GM21529 (cell line): ENCODE measurements around the gene KCNMB2.
"Not testable (repeated sequence)": the region's sequence is repeated elsewhere in the genome, so short reads cannot be mapped to it uniquely, and the experiment has no call there.

Experiments
- ATAC-seq: cut with Tn5 transposase; IDR thresholded peaks from one replicate; pipeline ENCODE4 v1.9.1; 2021; ENCODE audit not compliant: unreplicated experiment

Gene KCNMB2

DNA sequence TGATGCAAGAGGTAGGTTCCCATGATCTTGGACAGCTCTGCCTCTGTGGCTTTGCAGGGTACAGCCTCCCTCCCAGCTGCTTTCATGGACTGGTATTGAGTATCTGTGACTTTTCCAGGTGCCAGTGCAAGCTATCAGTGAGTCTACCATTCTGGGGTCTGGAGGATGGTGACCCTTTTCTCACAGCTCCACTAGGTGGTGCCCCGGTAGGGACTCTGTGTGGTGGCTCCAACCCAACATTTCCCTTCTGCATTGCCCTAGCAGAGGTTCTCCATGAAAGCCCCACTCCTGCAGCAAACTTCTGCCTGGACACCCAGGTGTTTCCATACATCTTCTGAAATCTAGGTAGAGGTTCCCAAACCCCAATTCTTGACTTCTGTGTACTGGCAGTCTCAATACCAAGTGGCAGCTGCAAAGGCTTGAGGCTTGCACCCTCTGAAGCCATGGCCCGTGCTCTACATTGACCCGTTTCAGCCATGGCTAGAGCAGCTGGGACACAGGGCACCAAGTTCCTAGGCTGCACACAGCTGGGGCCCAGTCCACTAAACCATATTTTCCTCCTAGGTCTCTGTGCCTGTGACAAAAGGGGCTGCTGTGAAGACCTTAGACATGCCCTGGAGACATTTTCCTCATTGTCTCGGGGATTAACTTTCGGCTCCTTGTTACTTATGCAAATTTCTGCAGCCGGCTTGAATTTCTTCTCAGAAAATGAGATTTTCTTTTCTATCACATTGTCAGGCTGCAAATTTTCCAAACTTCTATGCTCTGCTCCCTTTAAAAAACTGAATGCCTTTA lies 209.8 kb downstream of the KCNMB2 start:
- not testable (repeated sequence) for ATAC-seq

DNA sequence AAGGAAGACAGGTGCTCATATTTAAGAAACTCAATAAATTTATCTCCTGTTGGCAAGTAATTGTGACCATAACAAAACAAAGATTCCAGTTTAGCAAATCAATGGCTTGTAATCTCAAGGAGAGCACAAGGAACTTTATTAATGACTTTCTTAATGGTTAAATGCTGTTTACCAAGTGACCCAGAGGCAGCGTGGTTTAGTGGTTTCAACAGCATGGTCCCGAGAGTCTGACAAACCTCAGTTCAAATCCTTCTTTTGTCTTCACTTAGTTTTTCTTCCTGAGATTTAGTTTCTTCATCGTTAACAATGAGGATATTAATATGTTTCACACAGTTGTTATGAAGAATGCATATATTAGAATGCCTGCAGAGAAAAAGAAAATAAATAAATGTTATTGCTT lies 212.6 kb downstream of the KCNMB2 start:
- no peak for ATAC-seq

DNA sequence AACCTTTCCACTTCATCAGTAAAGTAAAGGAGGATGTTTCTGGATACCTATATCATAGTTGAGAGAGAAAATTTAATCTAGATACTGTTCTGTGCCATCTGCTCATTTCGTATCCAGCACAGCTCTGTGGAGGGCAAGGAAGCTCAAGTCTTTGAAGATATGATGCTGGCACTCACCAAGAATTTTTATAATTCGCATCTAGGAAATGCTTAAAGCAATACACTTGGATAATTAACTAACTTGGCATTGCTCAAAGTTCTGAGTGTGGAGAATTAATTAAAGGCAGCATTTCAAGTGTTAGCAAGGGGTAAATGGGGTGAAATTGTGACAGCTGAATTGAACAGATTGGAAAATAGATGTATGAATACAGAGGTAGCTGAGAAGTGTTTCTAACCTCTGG lies 213.2 kb downstream of the KCNMB2 start:
- ATAC-seq = no peak

DNA sequence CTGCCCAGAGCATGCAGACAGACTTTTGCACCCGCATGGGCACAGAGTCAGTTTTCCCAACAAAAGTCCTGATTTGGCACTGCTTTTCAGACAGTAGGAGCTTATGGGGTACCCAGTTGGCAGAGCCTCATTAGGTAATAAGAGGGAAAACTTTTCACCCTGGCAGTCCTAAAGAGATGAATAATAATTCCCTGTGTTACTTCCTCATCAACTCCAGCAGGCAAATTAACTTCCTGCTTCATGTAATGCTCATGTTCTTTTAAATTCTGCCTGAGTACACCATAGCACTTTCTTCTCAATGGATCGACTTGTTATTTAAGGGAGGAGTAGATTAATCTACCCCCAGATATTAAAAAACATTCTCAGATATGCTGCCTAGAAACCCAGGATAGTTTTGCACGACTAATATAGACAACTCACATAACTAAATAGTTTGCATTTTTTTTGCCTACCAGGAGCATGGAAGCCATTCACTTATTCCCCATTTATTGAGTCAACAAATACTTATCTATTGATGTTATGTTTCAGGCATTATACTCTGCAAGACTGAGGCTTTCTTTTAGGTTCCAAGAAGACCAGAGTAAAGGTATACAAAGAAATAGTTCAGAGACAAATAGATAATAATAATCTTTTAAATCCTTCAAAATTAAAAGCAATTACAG lies 214.5 kb downstream of the KCNMB2 start:
- ATAC-seq = no peak

- ATAC-seq = no peak
Measured at GRCh38 chr3:178752843-178753242, 216.6 kb downstream of the KCNMB2 start.

- ATAC-seq = no peak
Measured at GRCh38 chr3:178754852-178755510, 218.7 kb downstream of the KCNMB2 start.

DNA sequence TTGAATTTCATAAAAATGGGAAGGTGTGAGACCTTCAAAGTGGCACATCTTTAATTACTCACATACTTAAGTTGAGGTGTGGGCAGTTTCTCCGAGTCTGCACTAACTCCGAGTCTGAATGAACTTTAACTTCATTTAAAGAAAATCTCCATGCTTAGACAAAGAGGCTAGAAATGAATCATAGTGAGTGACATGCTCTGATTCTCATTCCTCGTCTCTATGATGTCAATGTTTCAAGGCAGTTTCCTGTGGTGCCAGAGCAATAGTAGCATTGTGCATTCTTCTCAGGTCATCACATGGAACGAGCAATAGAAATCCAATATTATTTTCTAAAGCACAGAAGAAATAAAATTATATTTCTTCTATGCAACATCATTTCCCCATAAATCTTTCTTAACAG lies 224.8 kb downstream of the KCNMB2 start:
- ATAC-seq = no peak

DNA sequence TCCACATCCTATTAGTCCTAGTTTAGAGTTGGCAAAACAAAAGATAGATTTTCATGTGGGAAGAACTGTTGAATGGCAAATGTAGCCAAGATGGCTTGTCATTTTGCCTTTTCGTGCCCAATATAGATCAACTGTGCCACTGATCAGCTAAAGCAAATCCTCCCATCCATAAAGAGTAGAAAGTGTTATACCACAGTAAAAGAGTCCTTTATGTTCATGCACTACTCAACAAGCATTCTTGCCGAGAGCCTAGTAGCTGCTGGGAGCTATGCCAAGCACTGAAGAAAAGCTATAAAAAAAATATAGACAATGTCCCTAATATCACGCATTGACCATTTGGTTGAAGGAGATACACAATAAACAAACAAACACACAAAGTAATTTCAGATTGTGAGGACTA lies 225.2 kb downstream of the KCNMB2 start:
- no peak for ATAC-seq

- ATAC-seq = no peak
Measured at GRCh38 chr3:178762385-178762784, 226.1 kb downstream of the KCNMB2 start.

DNA sequence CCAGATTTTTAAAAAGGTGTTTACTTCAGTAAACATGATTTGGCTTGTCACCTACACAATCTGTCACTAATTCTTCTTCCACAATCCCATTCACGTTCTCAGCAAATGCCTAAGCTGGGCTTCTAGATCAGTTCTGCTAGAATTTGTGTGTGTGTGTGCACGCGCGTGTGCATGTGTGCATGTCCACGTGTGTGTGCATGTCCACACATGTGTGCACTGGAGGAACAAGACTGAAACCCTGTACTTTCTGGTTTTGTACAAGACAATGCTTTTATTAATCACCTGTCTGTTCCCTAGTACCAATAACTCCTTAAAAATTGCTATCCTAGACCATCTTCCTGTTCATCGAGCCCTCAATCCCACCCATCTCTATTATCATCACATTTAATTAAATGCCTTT lies 229.2 kb downstream of the KCNMB2 start:
- no peak for ATAC-seq

GRCh38 chr3:178767581-178767980 lies 231.3 kb downstream of the KCNMB2 start:
- ATAC-seq = no peak

- ATAC-seq = peak; percentile 83
Measured at GRCh38 chr3:178768072-178768864, 232.0 kb downstream of the KCNMB2 start.

GRCh38 chr3:178771511-178771910 lies 235.3 kb downstream of the KCNMB2 start:
- no peak for ATAC-seq

GRCh38 chr3:178772746-178773145 lies 236.5 kb downstream of the KCNMB2 start:
- no peak for ATAC-seq

DNA sequence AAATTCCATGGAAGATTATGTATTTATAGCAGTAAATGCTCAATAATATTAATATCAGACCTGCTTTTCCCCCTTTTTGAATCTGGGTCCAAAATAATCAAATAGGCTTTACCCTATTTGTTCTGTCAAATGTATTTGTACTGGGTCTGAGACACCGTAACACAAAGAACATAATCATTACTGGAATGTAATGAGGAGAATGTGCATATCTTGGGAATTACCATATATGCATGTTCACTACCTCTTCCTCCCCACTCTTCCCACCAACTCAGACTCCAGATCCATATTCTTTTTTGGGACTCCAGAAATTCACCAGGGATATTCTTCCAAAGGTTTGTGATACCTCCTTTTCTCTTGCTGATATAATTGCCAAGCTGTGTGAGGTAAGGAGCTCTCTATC lies 237.1 kb downstream of the KCNMB2 start:
- no peak for ATAC-seq

- ATAC-seq = peak; percentile 80
Measured at GRCh38 chr3:178777718-178778411, 241.6 kb downstream of the KCNMB2 start.

- ATAC-seq = no peak
Measured at GRCh38 chr3:178778589-178778988, 242.4 kb downstream of the KCNMB2 start.

DNA sequence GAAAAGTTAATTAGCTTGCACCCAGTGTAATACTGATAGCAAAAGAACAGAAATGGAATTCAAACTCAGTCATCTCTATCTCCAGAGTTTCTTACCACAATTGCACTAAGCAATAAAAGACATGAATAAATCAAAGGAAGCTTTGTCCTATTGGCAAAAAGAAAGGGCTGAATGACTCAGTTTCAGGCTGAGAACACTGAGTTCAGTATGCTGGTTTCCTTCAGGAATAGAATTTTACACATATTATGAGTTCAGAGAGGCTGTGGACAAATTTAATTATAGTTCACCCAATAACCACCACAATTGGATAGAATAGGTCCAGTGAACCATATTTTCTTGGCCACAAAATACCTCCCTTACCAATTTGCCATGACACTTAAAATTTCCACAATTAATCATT lies 249.7 kb downstream of the KCNMB2 start:
- no peak for ATAC-seq

- no peak for ATAC-seq
Measured at GRCh38 chr3:178787960-178788359, 251.7 kb downstream of the KCNMB2 start.

DNA sequence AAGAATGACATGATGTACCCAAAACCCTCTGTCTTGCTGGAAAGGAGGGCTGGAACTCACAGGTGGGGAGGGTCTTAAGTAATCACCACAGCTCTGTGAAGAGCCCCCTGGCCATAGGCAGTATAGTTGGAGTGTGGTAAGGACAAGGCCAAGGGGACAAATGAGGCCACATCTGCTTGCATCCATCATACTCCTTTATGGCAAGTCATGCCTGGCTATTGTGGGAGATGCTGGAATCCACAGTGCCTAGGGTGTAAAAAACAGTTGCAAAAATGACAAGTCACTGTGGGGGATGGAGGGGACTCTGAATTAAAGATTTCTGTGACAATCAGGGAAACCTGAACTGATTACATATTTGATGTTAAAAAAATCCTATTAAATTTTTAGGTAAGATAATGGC lies 258.5 kb downstream of the KCNMB2 start:
- no peak for ATAC-seq

DNA sequence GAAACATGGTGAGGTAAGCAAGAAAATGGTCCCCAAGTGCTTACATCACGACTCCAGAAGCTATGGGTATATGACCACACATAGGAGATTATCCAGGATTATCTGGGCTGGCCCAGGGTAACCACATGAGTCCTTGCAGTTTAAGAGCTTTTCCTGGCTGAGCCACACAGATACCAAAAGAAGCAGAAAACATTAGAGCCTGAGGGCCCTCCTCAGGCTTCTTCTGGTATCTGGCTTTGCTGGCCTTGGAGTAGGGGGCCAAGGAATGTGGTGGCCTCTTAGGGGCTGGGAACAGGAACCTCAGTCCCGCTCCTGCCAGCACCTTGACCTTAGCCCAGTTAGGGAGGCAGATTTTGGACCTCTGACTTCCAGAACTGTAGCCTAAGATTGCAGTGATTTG lies 259.1 kb downstream of the KCNMB2 start:
- no peak for ATAC-seq
